Ovary (tissue), 3 donors: Measurements from ENCODE around the gene YRDC.

Experiments used
- POLR2A ChIP-seq: fragments of 450-650 bp; IDR thresholded peaks from one replicate; pipeline ENCODE4 v1.6.1; 2017; ENCODE audit warnings: antibody characterized with exemption, mild to moderate bottlenecking, moderate library complexity
- TF ChIP-seq, protein P1 (sequence below), 3 donors: fragments of 450-650 bp in 2 of 3; fragments of 200-600 bp in 1 of 3; IDR thresholded peaks; one replicate each; pipeline versions ENCODE4 v1.5.1 to v1.8.0; 2016 to 2022; ENCODE audit warnings: antibody characterized with exemption in 3 of 3, mild to moderate bottlenecking in 1 of 3
- donor health status: DM: no; HTN: no; CAD: no.

DNA sequence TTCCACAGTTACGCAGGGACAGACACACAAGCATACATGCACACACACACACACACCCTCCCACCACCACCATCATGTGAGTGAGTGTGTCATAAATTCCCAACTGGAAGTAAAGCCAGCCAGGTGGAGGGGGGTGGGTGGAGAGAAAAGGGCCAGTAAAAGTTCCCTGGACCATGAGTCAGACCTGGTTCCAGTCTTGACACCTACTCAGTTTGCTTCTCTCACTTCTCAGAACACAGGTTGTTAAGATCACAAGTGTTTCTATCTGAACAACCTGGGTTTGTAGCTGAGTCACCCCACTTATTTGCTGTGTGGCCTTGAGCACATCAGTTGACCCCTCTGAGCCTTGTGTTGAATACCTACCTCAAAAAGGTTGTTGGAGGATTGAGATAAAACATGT is 52.7 kb downstream of the YRDC start:
- no peak for TF ChIP-seq POLR2A
- TF ChIP-seq, protein P1, sequence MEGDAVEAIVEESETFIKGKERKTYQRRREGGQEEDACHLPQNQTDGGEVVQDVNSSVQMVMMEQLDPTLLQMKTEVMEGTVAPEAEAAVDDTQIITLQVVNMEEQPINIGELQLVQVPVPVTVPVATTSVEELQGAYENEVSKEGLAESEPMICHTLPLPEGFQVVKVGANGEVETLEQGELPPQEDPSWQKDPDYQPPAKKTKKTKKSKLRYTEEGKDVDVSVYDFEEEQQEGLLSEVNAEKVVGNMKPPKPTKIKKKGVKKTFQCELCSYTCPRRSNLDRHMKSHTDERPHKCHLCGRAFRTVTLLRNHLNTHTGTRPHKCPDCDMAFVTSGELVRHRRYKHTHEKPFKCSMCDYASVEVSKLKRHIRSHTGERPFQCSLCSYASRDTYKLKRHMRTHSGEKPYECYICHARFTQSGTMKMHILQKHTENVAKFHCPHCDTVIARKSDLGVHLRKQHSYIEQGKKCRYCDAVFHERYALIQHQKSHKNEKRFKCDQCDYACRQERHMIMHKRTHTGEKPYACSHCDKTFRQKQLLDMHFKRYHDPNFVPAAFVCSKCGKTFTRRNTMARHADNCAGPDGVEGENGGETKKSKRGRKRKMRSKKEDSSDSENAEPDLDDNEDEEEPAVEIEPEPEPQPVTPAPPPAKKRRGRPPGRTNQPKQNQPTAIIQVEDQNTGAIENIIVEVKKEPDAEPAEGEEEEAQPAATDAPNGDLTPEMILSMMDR (IDR thresholded peaks at IDR 0.05) = no peak
